ENCODE data around the gene ATP11C.

The ATP11C gene

GRCh38 chrX:139801397-139801813 lies 131.4 kb downstream of the ATP11C start:
- no peak overlapping the region for H3K27ac ChIP-seq
- TF ChIP-seq, protein P1, sequence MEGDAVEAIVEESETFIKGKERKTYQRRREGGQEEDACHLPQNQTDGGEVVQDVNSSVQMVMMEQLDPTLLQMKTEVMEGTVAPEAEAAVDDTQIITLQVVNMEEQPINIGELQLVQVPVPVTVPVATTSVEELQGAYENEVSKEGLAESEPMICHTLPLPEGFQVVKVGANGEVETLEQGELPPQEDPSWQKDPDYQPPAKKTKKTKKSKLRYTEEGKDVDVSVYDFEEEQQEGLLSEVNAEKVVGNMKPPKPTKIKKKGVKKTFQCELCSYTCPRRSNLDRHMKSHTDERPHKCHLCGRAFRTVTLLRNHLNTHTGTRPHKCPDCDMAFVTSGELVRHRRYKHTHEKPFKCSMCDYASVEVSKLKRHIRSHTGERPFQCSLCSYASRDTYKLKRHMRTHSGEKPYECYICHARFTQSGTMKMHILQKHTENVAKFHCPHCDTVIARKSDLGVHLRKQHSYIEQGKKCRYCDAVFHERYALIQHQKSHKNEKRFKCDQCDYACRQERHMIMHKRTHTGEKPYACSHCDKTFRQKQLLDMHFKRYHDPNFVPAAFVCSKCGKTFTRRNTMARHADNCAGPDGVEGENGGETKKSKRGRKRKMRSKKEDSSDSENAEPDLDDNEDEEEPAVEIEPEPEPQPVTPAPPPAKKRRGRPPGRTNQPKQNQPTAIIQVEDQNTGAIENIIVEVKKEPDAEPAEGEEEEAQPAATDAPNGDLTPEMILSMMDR (conservative IDR thresholded peaks at IDR 0.05): no peak

DNA sequence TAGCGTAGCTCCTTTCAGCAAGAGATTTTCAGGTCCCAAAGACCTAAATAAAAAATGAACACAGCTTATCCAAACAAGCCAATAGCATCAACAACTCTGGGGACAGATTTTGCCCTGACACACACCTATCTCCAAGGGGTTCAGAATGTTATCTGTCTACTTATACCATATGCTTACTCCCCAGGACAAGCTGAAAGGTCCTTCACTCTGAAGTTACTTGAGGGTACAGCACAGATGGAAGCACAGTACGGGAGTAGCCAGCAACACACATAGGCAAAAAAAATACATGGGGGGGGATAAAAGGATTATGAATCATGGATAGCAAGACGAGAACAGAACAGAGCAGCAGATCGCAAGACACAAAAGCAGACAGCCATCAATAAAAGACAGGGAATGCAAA lies 134.2 kb downstream of the ATP11C start:
- TF ChIP-seq, protein P1 (conservative IDR thresholded peaks at IDR 0.05): no peak

DNA sequence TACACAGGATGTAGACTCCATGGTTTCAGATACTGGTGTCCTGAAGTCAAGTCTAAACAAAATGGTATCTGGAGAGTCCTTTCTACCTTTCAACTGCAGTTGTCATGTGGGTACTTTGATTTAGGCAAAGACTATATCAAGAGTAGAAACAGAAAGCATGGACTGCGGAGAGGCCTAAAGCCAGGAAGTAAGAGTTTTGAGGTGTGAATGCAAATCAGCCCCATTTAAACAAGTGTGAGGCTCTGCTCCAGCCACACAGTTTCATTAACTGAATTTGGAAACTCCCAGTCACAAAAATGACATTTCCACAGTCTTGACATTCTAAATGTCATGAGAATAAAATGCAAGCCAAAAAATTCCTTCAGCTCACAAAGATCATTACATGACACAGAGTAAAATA lies 137.7 kb downstream of the ATP11C start:
- TF ChIP-seq, protein P1 (conservative IDR thresholded peaks at IDR 0.05): no peak
- no peak overlapping the region for H3K27ac ChIP-seq

More for the DNA sequence above, 134.2 kb downstream of the ATP11C start:
- no peak overlapping the region for H3K27ac ChIP-seq

DNA sequence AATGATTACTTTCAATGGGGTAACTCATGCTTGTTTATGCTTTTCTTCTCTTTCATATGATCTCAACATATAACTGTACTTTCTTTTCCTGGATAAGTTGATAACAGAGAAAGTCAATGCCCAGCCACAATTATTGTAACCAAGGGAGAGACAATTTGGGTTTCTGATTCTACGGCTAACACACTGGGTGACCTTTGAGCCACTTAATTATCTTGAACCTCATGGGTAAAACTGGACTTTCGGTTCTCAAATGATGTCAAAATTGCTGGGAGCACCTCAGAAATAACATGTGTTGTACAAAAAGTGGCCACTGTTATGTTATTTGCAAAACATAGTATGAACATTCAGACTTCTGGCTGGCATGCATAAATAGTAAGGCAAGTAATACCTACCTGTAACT lies 145.3 kb downstream of the ATP11C start:
- TF ChIP-seq, protein P1 (conservative IDR thresholded peaks at IDR 0.05): no peak
- H3K27ac ChIP-seq: no peak overlapping the region

- TF ChIP-seq, protein P1 (conservative IDR thresholded peaks at IDR 0.05): no peak
- no peak overlapping the region for H3K27ac ChIP-seq
Observed at GRCh38 chrX:139784807-139785206, 148.0 kb downstream of the ATP11C start.

DNA sequence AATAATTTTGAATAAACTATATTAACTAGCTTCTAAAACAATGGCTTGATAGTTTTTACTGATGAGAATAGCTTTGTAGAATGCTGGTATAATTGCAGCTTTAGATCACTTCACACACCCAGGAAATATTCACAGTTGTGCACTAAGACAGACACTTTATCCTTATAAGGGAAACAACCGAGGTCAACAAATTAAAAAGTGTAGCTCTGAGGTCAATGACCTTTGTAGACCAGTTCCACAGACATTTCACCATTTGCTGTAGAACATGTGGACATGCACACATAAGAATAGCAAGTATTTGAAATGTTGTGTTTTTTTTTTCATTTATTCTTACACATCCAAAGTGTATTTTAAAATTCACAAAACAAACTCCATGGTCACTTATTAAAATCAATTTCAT lies 148.9 kb downstream of the ATP11C start:
- no peak overlapping the region for H3K27ac ChIP-seq
- TF ChIP-seq, protein P1 (conservative IDR thresholded peaks at IDR 0.05): no peak

GRCh38 chrX:139783030-139783429 lies 149.8 kb downstream of the ATP11C start:
- TF ChIP-seq, protein P1 (conservative IDR thresholded peaks at IDR 0.05): no peak
- no peak overlapping the region for H3K27ac ChIP-seq

- no peak overlapping the region for H3K27ac ChIP-seq
- TF ChIP-seq, protein P1 (conservative IDR thresholded peaks at IDR 0.05): no peak
Observed at GRCh38 chrX:139776599-139776998, 156.3 kb downstream of the ATP11C start.
